ENCODE data around the gene GNA12. TPM values are rescaled to one million over a fixed set of nuclear protein-coding genes. Genes with fewer than 3 reads are reported as not detected.

GNA12 gene
- total and polyA plus RNA-seq, 11 donors: 10.7 to 56.5 (median 34.9) TPM

GRCh38 chr7:2735744-2736143, 108.4 kb downstream of the GNA12 start:
- Histone ChIP-seq H3K27me3 (no peaks in the 10 kb centered on the region), H3K9me3 (peaks cover 0 to 10% (median 0%) of the 10 kb centered on the region in 12 donors), H3K4me1 (peaks cover 6 to 63% (median 40%) of the 10 kb centered on the region in 12 donors), H3K27ac (peak overlapping the region in 8 of 12 donors; percentile 29 to 79 (median 75)), H3K36me3 (peaks cover 0 to 11% (median 8%) of the 10 kb centered on the region in 9 donors), H3K4me3 (no peak overlapping the region)
- no peak for TF ChIP-seq POLR2A (IDR thresholded peaks at IDR 0.05)
- no peak for TF ChIP-seq CTCF (IDR thresholded peaks at IDR 0.05)
- 64 to 72% (median 71%) methylated on average over 13 of the region's 13 CpGs for WGBS, 4 donors
- ATAC-seq (no peak), DNase-seq (peak in 1 of 5 donors; percentile 23)
- intact Hi-C loops (cut with DNase I): loop anchor here in 5 of 10 donors (5.0 to 10.0 kb wide), 3 partner anchors 69 to 109 kb away; partner anchors contain the start of gene GNA12 (in 3 of the 5)

GRCh38 chr7:2734751-2735571, 109.1 kb downstream of the GNA12 start:
- no peaks in the 10 kb centered on the region for H3K27me3 ChIP-seq
- intact Hi-C loops (cut with DNase I): loop anchor here in 6 of 10 donors (5.0 to 10.0 kb wide), 4 partner anchors 70 to 110 kb away; partner anchors contain the start of gene GNA12 (in 4 of the 6)
- peak overlapping the region; percentile 28 to 79 (median 62) for H3K27ac ChIP-seq
- TF ChIP-seq POLR2A (IDR thresholded peaks at IDR 0.05) (no peak), CTCF (IDR thresholded peaks at IDR 0.05) (no peak)
- peak overlapping the region in 3 of 12 donors; percentile 6 to 33 (median 6) for H3K4me3 ChIP-seq
- peaks cover 0 to 10% (median 0%) of the 10 kb centered on the region in 12 donors for H3K9me3 ChIP-seq
- peak in 4 of 5 donors; percentile 51 to 70 (median 64) for DNase-seq
- peak; percentile 51 to 74 (median 64) for ATAC-seq
- H3K36me3 ChIP-seq: peaks cover 0 to 19% (median 16%) of the 10 kb centered on the region in 9 donors
- peaks cover 6 to 67% (median 41%) of the 10 kb centered on the region in 12 donors for H3K4me1 ChIP-seq
- WGBS, 4 donors: 28 to 49% (median 31%) methylated on average over 26 to 33 of the region's 33 CpGs

- Histone ChIP-seq H3K27ac (peak overlapping the region in 11 of 12 donors; percentile 28 to 79 (median 73)), H3K36me3 (peaks cover 0 to 26% (median 21%) of the 10 kb centered on the region in 9 donors), H3K4me3 (peak overlapping the region in 1 of 12 donors; percentile 33), H3K27me3 (no peaks in the 10 kb centered on the region), H3K9me3 (peaks cover 0 to 10% (median 0%) of the 10 kb centered on the region in 12 donors), H3K4me1 (peaks cover 6 to 75% (median 44%) of the 10 kb centered on the region in 12 donors)
- peak in 1 of 4 donors; percentile 0 for ATAC-seq
- 88 to 96% (median 91%) methylated on average over 24 of the region's 24 CpGs for WGBS, 4 donors
- DNase-seq: peak in 1 of 5 donors; percentile 14
- TF ChIP-seq POLR2A (IDR thresholded peaks at IDR 0.05): no peak
- TF ChIP-seq CTCF (IDR thresholded peaks at IDR 0.05): no peak
- intact Hi-C loops (cut with DNase I): loop anchor here in 5 of 10 donors (5.0 to 10.0 kb wide), 3 partner anchors 71 to 111 kb away; partner anchors contain the start of gene GNA12 (in 4 of the 5)
These were observed 109.9 kb downstream of the GNA12 start for GRCh38 chr7:2734084-2734686.
